Upper lobe of right lung (tissue), 1 donor: ENCODE results near the gene USB1. TPM values are rescaled to one million over a fixed set of nuclear protein-coding genes. Genes with fewer than 3 reads are reported as not detected.
"Not testable (repeated sequence)": the region's sequence is repeated elsewhere in the genome, so short reads cannot be mapped to it uniquely, and the experiment has no call there.

Experiments
- ATAC-seq: fragments of 200-7000 bp; cut with Tn5 transposase; one replicate; pipeline ENCODE4 v1.9.1; 2020; ENCODE audit warnings: mild to moderate bottlenecking, moderate library complexity
- DNase-seq: peaks from one replicate; pipeline ENCODE4 v3.0.0-alpha.2; 2020
- H3K27ac ChIP-seq: fragments of 200-600 bp; one replicate; pipeline ENCODE4 v1.8.0; 2022
- H3K27me3 ChIP-seq: fragments of 200-600 bp; one replicate; pipeline ENCODE4 v1.8.0; 2022; ENCODE audit warnings: mild to moderate bottlenecking
- H3K36me3 ChIP-seq: fragments of 200-600 bp; one replicate; pipeline ENCODE4 v1.8.0; 2022
- H3K4me1 ChIP-seq: fragments of 200-600 bp; one replicate; pipeline ENCODE4 v1.8.0; 2022
- H3K4me3 ChIP-seq: fragments of 200-600 bp; one replicate; pipeline ENCODE4 v1.8.0; 2022; ENCODE audit warnings: mild to moderate bottlenecking
- H3K9me3 ChIP-seq: fragments of 200-600 bp; one replicate; pipeline ENCODE4 v1.8.0; 2022
- CTCF ChIP-seq: fragments of 200-600 bp; IDR thresholded peaks from one replicate; pipeline ENCODE4 v1.8.0; 2022; ENCODE audit warnings: antibody characterized with exemption
- intact Hi-C: fragments of 100-400 bp; cut with DNase I; formaldehyde crosslinking; loops from one replicate; pipeline ENCODE4 v1.11.0; 2022
- total RNA-seq: library from RNA; stranded (reverse); fragmentation: NEBNext Ultra II Directional; extraction: Animal tissue kit (Norgen Biotek cat#: 25700); gene quantifications from one replicate; pipeline ENCODE4 v1.2.1, GENCODE V29; 2021
- donor health status: DM: no; HTN: yes; CAD: no; lungs with severe emphysema.

Gene USB1
- total RNA-seq, 1 donor from 2014 or later = 37.4 TPM

GRCh38 chr16:57970970-57971369 lies 30.2 kb upstream of the USB1 start, which contains the start of gene CNGB1:
CNGB1 (minus strand) TSS chr16:57971128; CDS start chr16:57967286, 3,842 bp downstream.
- intact Hi-C loops = no loop called here
- Histone ChIP-seq H3K27me3 (no peaks in the 10 kb centered on the region), H3K36me3 (no peaks in the 10 kb centered on the region), H3K4me3 (no peak within 1 kb of the TSS), H3K27ac (no peak within 1 kb of the TSS), H3K4me1 (no peaks in the 10 kb centered on the region), H3K9me3 (no peaks in the 10 kb centered on the region)
- DNase-seq = no peak
- no peak for TF ChIP-seq CTCF
- no peak for ATAC-seq

GRCh38 chr16:57971848-57972247 lies 29.4 kb upstream of the USB1 start:
- intact Hi-C loops = no loop called here
- no peaks in the 10 kb centered on the region for H3K4me1 ChIP-seq
- no peaks in the 10 kb centered on the region for H3K9me3 ChIP-seq
- H3K4me3 ChIP-seq = no peak overlapping the region
- no peak for ATAC-seq
- no peak overlapping the region for H3K27ac ChIP-seq
- no peak for DNase-seq
- H3K36me3 ChIP-seq = no peaks in the 10 kb centered on the region
- no peaks in the 10 kb centered on the region for H3K27me3 ChIP-seq
- TF ChIP-seq CTCF = no peak

- ATAC-seq = no peak
- no peaks in the 10 kb centered on the region for H3K36me3 ChIP-seq
- DNase-seq = no peak
- H3K4me1 ChIP-seq = no peaks in the 10 kb centered on the region
- intact Hi-C loops = no loop called here
- no peaks in the 10 kb centered on the region for H3K9me3 ChIP-seq
- no peak overlapping the region for H3K27ac ChIP-seq
- H3K4me3 ChIP-seq = no peak overlapping the region
- no peak for TF ChIP-seq CTCF
- H3K27me3 ChIP-seq = no peaks in the 10 kb centered on the region
These were observed 28.9 kb upstream of the USB1 start for GRCh38 chr16:57972306-57972705.

GRCh38 chr16:57976331-57976796 lies 24.8 kb upstream of the USB1 start:
- Histone ChIP-seq H3K4me1 (no peaks in the 10 kb centered on the region), H3K9me3 (no peaks in the 10 kb centered on the region), H3K36me3 (no peaks in the 10 kb centered on the region), H3K27me3 (no peaks in the 10 kb centered on the region), H3K4me3 (no peak overlapping the region), H3K27ac (no peak overlapping the region)
- DNase-seq (no peak), ATAC-seq (peak; percentile 75)
- TF ChIP-seq CTCF = no peak
- intact Hi-C loops = no loop called here

GRCh38 chr16:57977418-57978069 lies 23.7 kb upstream of the USB1 start:
- H3K36me3 ChIP-seq = no peaks in the 10 kb centered on the region
- DNase-seq (no peak), ATAC-seq (peak; percentile 33)
- intact Hi-C loops = no loop called here
- H3K9me3 ChIP-seq = no peaks in the 10 kb centered on the region
- H3K4me1 ChIP-seq = no peaks in the 10 kb centered on the region
- H3K4me3 ChIP-seq = no peak overlapping the region
- no peak for TF ChIP-seq CTCF
- no peaks in the 10 kb centered on the region for H3K27me3 ChIP-seq
- H3K27ac ChIP-seq = no peak overlapping the region

- H3K9me3 ChIP-seq, H3K27me3 ChIP-seq, DNase-seq, H3K36me3 ChIP-seq, H3K4me1 ChIP-seq, intact Hi-C loops, H3K4me3 ChIP-seq, ATAC-seq, H3K27ac ChIP-seq: not testable (repeated sequence)
These were observed 23.1 kb upstream of the USB1 start for GRCh38 chr16:57978070-57978465.
